H1 (cell line): ENCODE results near the gene ZNF284. TPM values are rescaled to one million over a fixed set of nuclear protein-coding genes. Genes with fewer than 3 reads are reported as not detected.

Source experiments
- CTCF ChIA-PET: fragments of 300-600 bp; sonication (Branson Sonifier 250); formaldehyde crosslinking; loops from one replicate; lab custom pipeline; 2021; ENCODE audit not compliant: partially characterized antibody; lab: Charles Lee
- POLR2A ChIA-PET: fragments of 300-600 bp; sonication (Branson Sonifier 250); formaldehyde crosslinking; loops from one replicate; lab custom pipeline; 2021; ENCODE audit warnings: inconsistent platforms; ENCODE audit not compliant: partially characterized antibody; lab: Charles Lee
- DNase-seq, 2 experiments: peaks; one replicate each; pipeline versions ENCODE4 v3.0.0 to v3.0.0-alpha.2; 2010 to 2022; ENCODE audit warnings: low spot score in 2 of 2, low read depth in 1 of 2, mixed read lengths in 1 of 2
- FAIRE-seq: peaks from 2 replicates; lab custom pipeline; 2011; peaks lifted over from hg19 to GRCh38; lab: Jason Lieb, UNC
- H2AFZ ChIP-seq: 2 replicates; pipeline ENCODE4 v1.8.1; 2012; ENCODE audit warnings: low read length, inconsistent platforms
- H2AK5ac ChIP-seq: 2 replicates; pipeline ENCODE4 v1.6.1; 2013; ENCODE audit warnings: low read depth, low read length
- H2BK120ac ChIP-seq: replicated peaks from 2 replicates; pipeline ENCODE3; 2013; ENCODE audit warnings: low read depth, low read length, inconsistent platforms
- H2BK12ac ChIP-seq: 2 replicates; pipeline ENCODE4 v1.6.1; 2013; ENCODE audit warnings: low read depth, low read length
- H2BK15ac ChIP-seq: 2 replicates; pipeline ENCODE4 v1.6.1; 2013; ENCODE audit warnings: low read length
- H2BK20ac ChIP-seq: 2 replicates; pipeline ENCODE4 v1.6.1; 2013; ENCODE audit warnings: low read length
- H2BK5ac ChIP-seq: 2 replicates; pipeline ENCODE4 v1.6.1; 2013; ENCODE audit warnings: low read depth, low read length
- H3K14ac ChIP-seq: 2 replicates; pipeline ENCODE4 v1.6.1; 2013; ENCODE audit warnings: inconsistent platforms; ENCODE audit not compliant: insufficient read length
- H3K18ac ChIP-seq: 2 replicates; pipeline ENCODE4 v1.6.1; 2013; ENCODE audit warnings: low read length; ENCODE audit errors: extremely low read depth
- H3K23ac ChIP-seq: 2 replicates; pipeline ENCODE4 v1.6.1; 2013; ENCODE audit warnings: inconsistent platforms; ENCODE audit not compliant: insufficient read length
- H3K23me2 ChIP-seq: 2 replicates; pipeline ENCODE4 v1.6.1; 2013; ENCODE audit warnings: low read depth, low read length
- H3K27ac ChIP-seq: 2 replicates; pipeline ENCODE4 v1.6.1; 2011; ENCODE audit warnings: low read depth, low read length, inconsistent platforms
- H3K27me3 ChIP-seq, 4 experiments: replicated peaks in 1 of 4; 1 replicate in 1 of 4; 2 replicates in 3 of 4; pipeline versions ENCODE4 v1.6.1 to v1.8.1; 2011 to 2013; ENCODE audit warnings: low read length in 3 of 4, mild to moderate bottlenecking in 3 of 4, inconsistent platforms in 2 of 4, mixed read lengths in 2 of 4, moderate library complexity in 1 of 4; ENCODE audit not compliant: control insufficient read depth in 3 of 4, insufficient read depth in 3 of 4; ENCODE audit errors: extremely low read depth in 1 of 4
- H3K36me3 ChIP-seq, 4 experiments: 2 replicates each; pipeline versions ENCODE4 v1.6.1 to v1.8.1; 2011 to 2013; ENCODE audit warnings: mild to moderate bottlenecking in 4 of 4, low read length in 3 of 4, moderate library complexity in 2 of 4, control low read depth in 1 of 4, inconsistent platforms in 1 of 4; ENCODE audit not compliant: insufficient read depth in 4 of 4, control insufficient read depth in 2 of 4
- H3K4ac ChIP-seq: replicated peaks from 2 replicates; pipeline ENCODE3; 2013; ENCODE audit warnings: low read length, low read depth, mixed read lengths, inconsistent platforms; ENCODE audit not compliant: insufficient read length
- H3K4me1 ChIP-seq, 4 experiments: replicated peaks in 1 of 4; 1 replicate in 1 of 4; 2 replicates in 3 of 4; pipeline versions ENCODE4 v1.6.1 to v1.8.1; 2011 to 2013; ENCODE audit warnings: low read length in 3 of 4, inconsistent platforms in 2 of 4, mixed read lengths in 1 of 4; ENCODE audit not compliant: insufficient read depth in 4 of 4, control insufficient read depth in 3 of 4
- H3K4me2 ChIP-seq, 2 experiments: 2 replicates each; pipeline versions ENCODE4 v1.6.1 to v1.8.1; 2011 to 2013; ENCODE audit warnings: low read depth in 2 of 2, low read length in 2 of 2, control low read depth in 1 of 2, inconsistent platforms in 1 of 2, mild to moderate bottlenecking in 1 of 2; ENCODE audit not compliant: insufficient read depth in 1 of 2
- H3K4me3 ChIP-seq, 4 experiments: fragments of 200-600, 300-600 bp in 1 of 4; sonication (generic), shearing (Covaris generic), sonication (Bioruptor Twin) in 1 of 4; 2 replicates each; pipeline versions ENCODE4 v1.5.1 to v1.8.1; 2011 to 2016; ENCODE audit warnings: low read length in 4 of 4, low read depth in 3 of 4, control low read depth in 2 of 4, inconsistent platforms in 2 of 4, mild to moderate bottlenecking in 2 of 4, mixed read lengths in 1 of 4, moderate library complexity in 1 of 4; ENCODE audit not compliant: insufficient read depth in 2 of 4; ENCODE audit errors: extremely low read depth in 1 of 4
- H3K56ac ChIP-seq: replicated peaks from 2 replicates; pipeline ENCODE3; 2013; ENCODE audit warnings: low read depth, mild to moderate bottlenecking, mixed read lengths, low read length, inconsistent platforms; ENCODE audit not compliant: insufficient read length
- H3K79me1 ChIP-seq: 2 replicates; pipeline ENCODE4 v1.6.1; 2013; ENCODE audit warnings: low read depth, low read length, control low read depth
- H3K79me2 ChIP-seq, 2 experiments: 2 replicates each; pipeline versions ENCODE4 v1.6.1 to v1.8.1; 2012 to 2013; ENCODE audit warnings: low read length in 2 of 2, mild to moderate bottlenecking in 2 of 2, inconsistent platforms in 1 of 2; ENCODE audit not compliant: insufficient read depth in 2 of 2, control insufficient read depth in 1 of 2
- H3K9ac ChIP-seq, 4 experiments: replicated peaks in 1 of 4; 1 replicate in 1 of 4; 2 replicates in 3 of 4; pipeline versions ENCODE4 v1.6.1 to v1.8.1; 2011 to 2013; ENCODE audit warnings: low read depth in 3 of 4, low read length in 3 of 4, control low read depth in 2 of 4, mild to moderate bottlenecking in 2 of 4, moderate library complexity in 2 of 4, inconsistent platforms in 1 of 4; ENCODE audit errors: extremely low read depth in 1 of 4
- H3K9me3 ChIP-seq, 2 experiments: 2 replicates each; pipeline versions ENCODE4 v1.6.1 to v1.8.1; 2012 to 2013; ENCODE audit warnings: mild to moderate bottlenecking in 2 of 2, moderate library complexity in 2 of 2, control low read depth in 1 of 2, inconsistent platforms in 1 of 2, low read depth in 1 of 2, low read length in 1 of 2, mixed read lengths in 1 of 2; ENCODE audit not compliant: insufficient read depth in 2 of 2
- H4K20me1 ChIP-seq, 2 experiments: replicated peaks in 1 of 2; 2 replicates each; pipeline versions ENCODE3 to v1.8.1; 2011 to 2013; ENCODE audit warnings: inconsistent platforms in 2 of 2, low read length in 2 of 2, mild to moderate bottlenecking in 1 of 2; ENCODE audit not compliant: insufficient read depth in 2 of 2, control insufficient read depth in 1 of 2
- H4K5ac ChIP-seq: 2 replicates; pipeline ENCODE4 v1.6.1; 2013; ENCODE audit warnings: low read length, low read depth, mixed read lengths, inconsistent platforms; ENCODE audit not compliant: insufficient read length
- H4K8ac ChIP-seq: 2 replicates; pipeline ENCODE4 v1.8.0; 2013; ENCODE audit warnings: mild to moderate bottlenecking, moderate library complexity, low read length, inconsistent platforms; ENCODE audit not compliant: insufficient read depth; ENCODE audit errors: extremely low read depth
- H4K91ac ChIP-seq: replicated peaks from 2 replicates; pipeline ENCODE3; 2013; ENCODE audit warnings: low read length, mixed read lengths, inconsistent platforms; ENCODE audit not compliant: insufficient read length
- PHF8 ChIP-seq: fragments of 200-600 bp; sonication (generic); conservative IDR thresholded peaks from 2 replicates; pipeline ENCODE4 v1.7.1; 2012; ENCODE audit warnings: low read depth, mild to moderate bottlenecking, inconsistent platforms, low read length, moderate library complexity
- SP2 ChIP-seq: IDR thresholded peaks from 2 replicates; pipeline ENCODE4 v1.6.1; 2012; ENCODE audit warnings: mild to moderate bottlenecking, low read length, inconsistent platforms
- WGBS, 2 experiments: shearing (Covaris generic) in 1 of 2; methylation state at CpG; one replicate each; pipeline versions ENCODE4 v1.1.6 to v1.1.7; 2013 to 2015; ENCODE audit warnings: low lambda C conversion rate in 2 of 2, mixed read lengths in 2 of 2, inconsistent platforms in 1 of 2, low coverage in 1 of 2, missing lambda C conversion rate in 1 of 2; ENCODE audit not compliant: insufficient replicate concordance in 2 of 2, insufficient coverage in 1 of 2, insufficient read length in 1 of 2; ENCODE audit errors: extremely low coverage in 1 of 2, missing lambda C conversion rate in 1 of 2; 5-methylcytosine and 5-hydroxymethylcytosine counted together
- polyA plus RNA-seq, 7 experiments: library from polyadenylated mRNA; depleted of rRNA in 3 of 7; stranded (reverse) in 5 of 7; unstranded in 2 of 7; fragments of >200 nt in 5 of 7; fragments of 200-250 nt in 2 of 7; gene quantifications; 1 replicate in 5 of 7; 2 replicates in 1 of 7; 4 replicates in 1 of 7; pipeline versions ENCODE4 v1.2.1 to v1.2.3, GENCODE V29; 2011 to 2013; ENCODE audit warnings: missing spikeins in 2 of 7, mixed read lengths in 2 of 7
- total RNA-seq: library from RNA; stranded (reverse); fragmentation: NEBNext Ultra II Directional; extraction: Animal tissue kit (Norgen Biotek cat#: 25700); gene quantifications from 2 replicates; pipeline ENCODE4 v1.2.1, GENCODE V29; 2021

The ZNF284 gene
- total and polyA plus RNA-seq, 2 of the 8 experiments (the other 6 are each of a cell fraction or from before 2014, with no cell fraction given): 1.1 to 3.4 TPM

DNA sequence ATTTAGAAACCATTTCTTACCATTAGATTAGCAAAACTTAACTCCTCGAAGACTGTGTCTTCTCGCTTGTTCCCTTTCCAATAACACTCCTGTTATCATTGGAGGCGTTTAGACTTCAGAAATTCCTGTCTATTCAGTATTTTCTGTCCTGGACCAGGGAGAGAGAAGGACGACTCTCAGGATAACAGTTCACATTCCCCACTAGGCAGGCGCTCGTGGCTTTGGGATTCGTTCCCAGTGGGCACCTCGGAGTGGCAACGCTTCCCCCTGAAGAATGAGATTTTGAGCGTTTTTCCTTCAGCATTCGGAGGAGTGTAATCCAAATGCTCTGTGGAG lies 40.8 kb downstream of the ZNF284 start:
- peaks cover 0 to 18% (median 5%) of the 10 kb centered on the region in 4 experiments; a peak in 5 of 8 replicates for H3K36me3 ChIP-seq
- H3K23me2 ChIP-seq: peaks cover 4% of the 10 kb centered on the region; the same call in 1 of the 2 replicates
- H3K56ac ChIP-seq: no peak overlapping the region
- no peak overlapping the region for H3K14ac ChIP-seq
- peak overlapping the region in 3 of 4 experiments; percentile 62 to 93 (median 81); a peak in 6 of 7 replicates for H3K9ac ChIP-seq
- no peaks in the 10 kb centered on the region for H3K4me1 ChIP-seq
- no peak overlapping the region for H2BK20ac ChIP-seq
- H2AK5ac ChIP-seq: no peak overlapping the region; the same call in 1 of the 2 replicates
- no peak overlapping the region for H3K4ac ChIP-seq
- H3K27me3 ChIP-seq: no peaks in the 10 kb centered on the region
- no peak overlapping the region for H2BK120ac ChIP-seq
- no peak overlapping the region for H4K5ac ChIP-seq
- no peak for FAIRE-seq
- peaks cover 15 to 17% of the 10 kb centered on the region in 2 experiments for H3K9me3 ChIP-seq
- H3K23ac ChIP-seq: no peak overlapping the region
- peak overlapping the region; percentile 64 to 69 for H3K4me2 ChIP-seq
- WGBS, 2 experiments: 1% methylated on average over 11 of the region's 11 CpGs; no CpG with 5 or more reads in 1 of the 2 experiments
- peaks cover 0 to 14% of the 10 kb centered on the region in 2 experiments; a peak in 2 of 4 replicates for H3K79me2 ChIP-seq
- H3K79me1 ChIP-seq: no peaks in the 10 kb centered on the region; the same call in 1 of the 2 replicates
- H2BK15ac ChIP-seq: no peak overlapping the region
- ChIA-PET CTCF (interaction anchor here (0.9 kb wide), 1 partner anchor 62 kb away, joined by 5 read pairs; no protein-coding TSS in a partner anchor), POLR2A (interaction anchor here (0.9 to 3.8 kb wide), 10 partner anchors 18 to 387 kb away, joined by 3 to 27 read pairs (median 5); partner anchors contain the start of genes ZNF180, ZNF223, ZNF224 and ZNF226)
- DNase-seq: no peak
- H3K4me3 ChIP-seq: peak overlapping the region; percentile 80 to 100 (median 95)
- no peak overlapping the region; the same call in 1 of the 2 replicates for H2BK12ac ChIP-seq
- H2BK5ac ChIP-seq: 0 out of 2 replicates have a peak overlapping the region, but pooled peaks have one; percentile 8
- H4K20me1 ChIP-seq: no peaks in the 10 kb centered on the region
- peak overlapping the region; percentile 42; the same call in 1 of the 2 replicates for H4K8ac ChIP-seq
- peak overlapping the region; percentile 63; the same call in 1 of the 2 replicates for H2AFZ ChIP-seq
- no peak overlapping the region for H3K18ac ChIP-seq
- peak overlapping the region; percentile 56 for H3K27ac ChIP-seq
- TF ChIP-seq SP2 (no peak), PHF8 (peak; percentile 32; the same call in 1 of the 2 replicates)
- no peak overlapping the region for H4K91ac ChIP-seq
